Measurements from ENCODE around the gene AGL. TPM values are rescaled to one million over a fixed set of nuclear protein-coding genes. Genes with fewer than 3 reads are reported as not detected.

AGL gene
- total and polyA plus RNA-seq, 2 of the 4 experiments (the other 2 are of a cell fraction), result 2.4 to 7.0 TPM

DNA sequence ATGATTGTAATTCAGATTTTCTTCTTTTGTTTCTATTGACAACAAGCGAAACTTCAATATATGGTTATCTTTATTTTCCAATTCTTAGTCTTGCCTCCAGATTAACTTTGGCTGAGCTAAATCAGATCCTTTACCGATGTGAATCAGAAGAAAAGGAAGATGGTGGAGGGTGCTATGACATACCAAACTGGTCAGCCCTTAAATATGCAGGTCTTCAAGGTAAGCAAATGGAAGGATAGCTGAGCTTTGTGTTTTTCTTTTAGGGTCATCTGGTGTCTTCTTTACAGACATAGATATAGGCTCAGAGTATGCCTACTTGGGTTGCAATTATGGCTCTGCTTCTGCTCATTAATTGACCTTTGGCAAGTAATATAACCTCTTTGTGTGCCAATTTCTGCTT lies 37.7 kb downstream of the AGL start:
- ATAC-seq (ENCODE audit: low read depth) (no peak), DNase-seq (no peak)
- Histone ChIP-seq H4K8ac (ENCODE audit: low read depth in 2 of 2, low read length in 2 of 2) (no peak overlapping the region), H2AK9ac (replicated peaks; ENCODE audit: low read depth, low read length, poor library complexity) (no peak overlapping the region), H3K27ac (ENCODE audit: insufficient read depth, low read length) (no peak overlapping the region), H3K23ac (ENCODE audit: low read depth, low read length) (no peak overlapping the region), H2AK5ac (ENCODE audit: low read depth, low read length) (no peak overlapping the region), H3K9ac (ENCODE audit: low read depth, low read length) (no peak overlapping the region), H2AFZ (replicated peaks; ENCODE audit: low read length, poor library complexity) (no peak overlapping the region), H2BK120ac (ENCODE audit: low read depth, low read length) (no peak overlapping the region), H3K18ac (ENCODE audit: low read depth, low read length) (no peak overlapping the region), H3K4me2 (ENCODE audit: low read depth, low read length) (no peak overlapping the region), H3K9me3 (ENCODE audit: control insufficient read depth, insufficient read depth, low read length) (no peaks in the 10 kb centered on the region), H3K56ac (ENCODE audit: extremely low read depth, insufficient read depth, low read length) (no peak overlapping the region), H4K5ac (ENCODE audit: low read depth, low read length) (no peak overlapping the region), H3K79me1 (ENCODE audit: low read depth in 1 of 2, low read length in 2 of 2) (no peaks in the 10 kb centered on the region), H3K14ac (replicated peaks; ENCODE audit: low read depth, low read length) (no peak overlapping the region), H2BK5ac (ENCODE audit: low read depth, low read length, poor library complexity, severe bottlenecking) (no peak overlapping the region), H2BK20ac (ENCODE audit: low read depth, low read length) (no peak overlapping the region), H3K27me3 (ENCODE audit: control insufficient read depth, insufficient read depth, low read length) (no peaks in the 10 kb centered on the region), H2BK15ac (ENCODE audit: low read depth, low read length) (no peak overlapping the region), H3K4me1 (ENCODE audit: control insufficient read depth, insufficient read depth, low read length) (no peaks in the 10 kb centered on the region), H3K4ac (ENCODE audit: low read depth, low read length) (no peak overlapping the region), H3K4me3 (ENCODE audit: insufficient read depth, low read depth, low read length) (no peak overlapping the region), H4K20me1 (ENCODE audit: insufficient read depth, low read length) (no peaks in the 10 kb centered on the region), H3K9me1 (ENCODE audit: insufficient read depth, low read length) (no peaks in the 10 kb centered on the region), H3K36me3 (ENCODE audit: control insufficient read depth, insufficient read depth, low read length) (peaks cover 8% of the 10 kb centered on the region), H4K91ac (ENCODE audit: insufficient read depth, low read depth, low read length) (no peak overlapping the region)
- intact Hi-C loops (cut with micrococcal nuclease), result no loop called here
- no CpG with 5 or more reads among the region's 2 CpGs for WGBS, 2 experiments (ENCODE audit: extremely low coverage in 2 of 2, insufficient read length in 1 of 2)
- dilution Hi-C loops (cut with HindIII; ENCODE audit: low sequenced_read_pairs, unreplicated experiment), result no loop called here
- no TSS peak for BruUV-seq (replicated peaks)
- POLR2A ChIA-PET (ENCODE audit: unreplicated experiment), result no interaction called here
- TF ChIP-seq USF2 (IDR thresholded peaks at IDR 0.05; ENCODE audit: low read depth, low read length), result no peak
- TF ChIP-seq BHLHE40 (IDR thresholded peaks at IDR 0.05; ENCODE audit: low read depth, low read length), result no peak
- TF ChIP-seq CEBPB (IDR thresholded peaks at IDR 0.05; ENCODE audit: low read depth, low read length), result no peak
- CTCF ChIA-PET, result no interaction called here
- in situ Hi-C loops (cut with MboI; ENCODE audit: low sequenced_read_pairs), result no loop called here

All from IMR-90 (cell line).